Measurements from ENCODE around the gene ASB15.

ASB15 gene

GRCh38 chr7:123604739-123605138, 3.1 kb downstream of the ASB15 start:
- ATAC-seq (replicated peaks; ENCODE audit: extremely low read depth, poor library complexity, severe bottlenecking) = no peak
- Mint-ChIP-seq H3K27me3 (peaks cover 39% of the 10 kb centered on the region), H3K27ac (ENCODE audit: low read depth) (no peak overlapping the region), H3K36me3 (ENCODE audit: insufficient read depth) (no peaks in the 10 kb centered on the region), H3K9me3 (no peaks in the 10 kb centered on the region), H3K4me1 (no peaks in the 10 kb centered on the region), H3K4me3 (no peak overlapping the region)
- DNase-seq (ENCODE audit: low spot score in 2 of 2) = no peak

DNA sequence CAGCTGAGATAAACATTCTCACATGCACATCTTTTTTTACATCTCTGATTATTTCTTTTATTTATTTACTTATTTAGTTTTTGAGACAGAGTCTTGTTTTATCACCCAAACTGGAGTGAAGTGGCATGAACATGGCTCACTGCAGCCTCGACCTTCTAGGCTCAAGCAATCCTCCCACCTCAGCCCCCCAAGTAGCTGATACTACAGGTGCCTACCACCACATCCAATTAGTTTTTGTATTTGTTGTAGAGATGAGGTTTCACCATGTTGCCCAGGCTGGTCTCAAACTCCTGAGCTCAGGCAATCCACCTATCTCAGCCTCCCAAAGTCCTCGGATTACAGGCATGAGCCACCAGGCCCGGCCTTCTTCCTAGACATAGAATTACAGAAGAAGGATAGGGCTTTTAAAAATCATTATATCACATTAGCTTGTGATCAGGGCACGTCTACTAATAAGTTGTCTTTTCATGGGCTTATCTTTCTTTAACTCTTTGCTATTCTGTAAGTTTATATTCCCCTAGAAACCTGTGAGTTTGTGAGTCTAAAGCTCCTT, 5.9 kb downstream of the ASB15 start:
- Mint-ChIP-seq H3K27ac (ENCODE audit: low read depth) (no peak overlapping the region), H3K4me1 (no peaks in the 10 kb centered on the region), H3K27me3 (peaks cover 49% of the 10 kb centered on the region), H3K4me3 (no peak overlapping the region), H3K9me3 (no peaks in the 10 kb centered on the region), H3K36me3 (ENCODE audit: insufficient read depth) (no peaks in the 10 kb centered on the region)
- DNase-seq (ENCODE audit: low spot score in 2 of 2) (no peak), ATAC-seq (replicated peaks; ENCODE audit: extremely low read depth, poor library complexity, severe bottlenecking) (no peak)

GRCh38 chr7:123608991-123609882, 7.6 kb downstream of the ASB15 start:
- ATAC-seq (replicated peaks; ENCODE audit: extremely low read depth, poor library complexity, severe bottlenecking) (no peak), DNase-seq (ENCODE audit: low spot score in 2 of 2) (no peak)
- no peaks in the 10 kb centered on the region for H3K9me3 Mint-ChIP-seq
- H3K27ac Mint-ChIP-seq (ENCODE audit: low read depth) = no peak overlapping the region
- H3K36me3 Mint-ChIP-seq (ENCODE audit: insufficient read depth) = no peaks in the 10 kb centered on the region
- H3K4me1 Mint-ChIP-seq = no peaks in the 10 kb centered on the region
- H3K4me3 Mint-ChIP-seq = no peak overlapping the region
- peaks cover 52% of the 10 kb centered on the region for H3K27me3 Mint-ChIP-seq

GRCh38 chr7:123609883-123610239, 8.2 kb downstream of the ASB15 start:
- no peaks in the 10 kb centered on the region for H3K4me1 Mint-ChIP-seq
- DNase-seq (ENCODE audit: low spot score in 2 of 2) = no peak
- H3K9me3 Mint-ChIP-seq = no peaks in the 10 kb centered on the region
- peaks cover 45% of the 10 kb centered on the region for H3K27me3 Mint-ChIP-seq
- no peak overlapping the region for H3K27ac Mint-ChIP-seq (ENCODE audit: low read depth)
- H3K36me3 Mint-ChIP-seq (ENCODE audit: insufficient read depth) = no peaks in the 10 kb centered on the region
- no peak overlapping the region for H3K4me3 Mint-ChIP-seq
- ATAC-seq (replicated peaks; ENCODE audit: extremely low read depth, poor library complexity, severe bottlenecking) = no peak

DNA sequence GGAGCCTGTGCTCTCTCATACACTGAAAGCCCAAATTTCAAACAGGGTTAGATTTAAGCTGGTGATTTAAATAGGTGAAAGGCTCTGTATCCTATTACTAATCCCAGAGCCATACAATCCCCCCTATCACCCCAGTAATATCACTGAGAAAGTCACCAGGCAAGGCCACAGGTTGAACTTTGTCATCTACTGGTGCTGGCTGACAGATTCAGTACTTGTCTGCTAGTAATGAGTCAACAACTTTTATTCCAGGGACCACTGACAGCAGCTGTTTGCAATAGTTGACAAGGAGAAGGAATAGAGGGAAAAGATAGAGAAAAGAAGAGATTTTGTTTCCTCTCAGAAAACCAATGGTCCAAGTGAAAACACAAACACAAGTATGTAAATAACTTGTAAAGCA, 10.4 kb downstream of the ASB15 start:
- no peaks in the 10 kb centered on the region for H3K36me3 Mint-ChIP-seq (ENCODE audit: insufficient read depth)
- no peak overlapping the region for H3K4me3 Mint-ChIP-seq
- H3K27ac Mint-ChIP-seq (ENCODE audit: low read depth) = no peak overlapping the region
- H3K9me3 Mint-ChIP-seq = no peaks in the 10 kb centered on the region
- H3K4me1 Mint-ChIP-seq = no peaks in the 10 kb centered on the region
- ATAC-seq (replicated peaks; ENCODE audit: extremely low read depth, poor library complexity, severe bottlenecking) (no peak), DNase-seq (ENCODE audit: low spot score in 2 of 2) (no peak)
- H3K27me3 Mint-ChIP-seq = peaks cover 45% of the 10 kb centered on the region

DNA sequence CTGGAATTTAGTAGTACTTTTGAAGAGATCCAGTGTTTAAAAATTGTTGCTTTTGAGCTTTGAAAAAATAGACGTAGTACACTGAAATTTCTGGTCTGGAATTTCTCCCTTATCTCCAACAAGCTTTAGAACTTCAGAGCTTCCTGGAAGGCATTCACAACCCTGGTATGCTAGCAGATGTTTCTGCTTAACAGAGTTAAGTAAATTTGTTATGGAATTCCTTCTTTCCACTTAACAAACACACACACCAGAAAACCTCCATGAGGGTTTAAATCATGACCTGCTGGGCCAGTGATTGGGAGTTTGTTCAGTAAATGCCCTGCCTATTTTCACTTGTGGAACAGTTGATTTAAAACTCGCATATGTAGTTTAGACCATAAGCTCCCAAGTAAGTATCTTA, 13.7 kb downstream of the ASB15 start:
- Mint-ChIP-seq H3K27me3 (peaks cover 45% of the 10 kb centered on the region), H3K27ac (ENCODE audit: low read depth) (no peak overlapping the region), H3K36me3 (ENCODE audit: insufficient read depth) (no peaks in the 10 kb centered on the region), H3K4me1 (no peaks in the 10 kb centered on the region), H3K4me3 (no peak overlapping the region), H3K9me3 (no peaks in the 10 kb centered on the region)
- ATAC-seq (replicated peaks; ENCODE audit: extremely low read depth, poor library complexity, severe bottlenecking) (no peak), DNase-seq (ENCODE audit: low spot score in 2 of 2) (no peak)

GRCh38 chr7:123616223-123616622, 14.6 kb downstream of the ASB15 start:
- H3K27ac Mint-ChIP-seq (ENCODE audit: low read depth) = no peak overlapping the region
- no peaks in the 10 kb centered on the region for H3K9me3 Mint-ChIP-seq
- DNase-seq (ENCODE audit: low spot score in 2 of 2) (no peak), ATAC-seq (replicated peaks; ENCODE audit: extremely low read depth, poor library complexity, severe bottlenecking) (no peak)
- H3K27me3 Mint-ChIP-seq = peaks cover 44% of the 10 kb centered on the region
- H3K4me1 Mint-ChIP-seq = no peaks in the 10 kb centered on the region
- peaks cover 3% of the 10 kb centered on the region for H3K36me3 Mint-ChIP-seq (ENCODE audit: insufficient read depth)
- no peak overlapping the region for H3K4me3 Mint-ChIP-seq

- no peaks in the 10 kb centered on the region for H3K9me3 Mint-ChIP-seq
Observed at GRCh38 chr7:123621707-123622106, 20.1 kb downstream of the ASB15 start.

DNA sequence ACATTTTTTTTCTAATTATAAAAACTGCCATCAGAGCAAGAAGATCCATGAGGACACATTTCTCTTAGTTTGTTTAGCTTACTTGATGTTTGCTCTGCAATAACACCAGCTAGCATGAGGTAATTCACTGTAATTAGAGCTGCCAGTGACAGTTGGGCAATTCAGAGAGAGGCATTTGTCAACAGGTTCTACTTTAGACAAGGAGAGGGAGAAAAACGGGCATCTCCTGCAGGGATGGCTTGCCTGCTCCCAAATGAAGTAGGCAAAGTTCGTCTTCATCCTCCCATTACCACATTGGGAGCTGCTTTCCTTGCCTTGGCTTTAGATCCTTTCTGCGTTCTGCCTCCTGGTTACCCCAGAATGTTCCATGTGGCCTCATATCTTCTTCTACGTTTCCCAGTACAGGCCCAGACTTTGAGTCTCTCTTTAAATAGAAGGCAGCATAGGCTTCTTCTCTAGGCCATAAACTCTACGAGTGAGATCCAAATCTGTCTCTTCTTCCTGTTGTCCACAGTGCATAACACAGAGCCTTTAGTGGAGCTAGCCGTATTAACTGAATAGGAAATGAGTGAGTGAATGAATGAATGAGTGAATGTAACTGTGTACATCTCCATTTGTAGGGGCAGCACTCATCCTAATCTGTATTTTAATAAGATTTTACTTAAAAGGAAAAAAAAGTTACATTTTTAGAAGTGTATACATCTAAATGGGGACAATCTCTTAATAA, 21.2 kb downstream of the ASB15 start:
- H3K27ac Mint-ChIP-seq (ENCODE audit: low read depth) = no peak overlapping the region
- peaks cover 6% of the 10 kb centered on the region for H3K36me3 Mint-ChIP-seq (ENCODE audit: insufficient read depth)
- H3K4me3 Mint-ChIP-seq = no peak overlapping the region
- DNase-seq (ENCODE audit: low spot score in 2 of 2) (no peak), ATAC-seq (replicated peaks; ENCODE audit: extremely low read depth, poor library complexity, severe bottlenecking) (no peak)
- H3K9me3 Mint-ChIP-seq = no peaks in the 10 kb centered on the region
- peaks cover 6% of the 10 kb centered on the region for H3K4me1 Mint-ChIP-seq
- H3K27me3 Mint-ChIP-seq = peaks cover 11% of the 10 kb centered on the region

More at GRCh38 chr7:123621707-123622106, 20.1 kb downstream of the ASB15 start:
- ATAC-seq (replicated peaks; ENCODE audit: extremely low read depth, poor library complexity, severe bottlenecking) (no peak), DNase-seq (ENCODE audit: low spot score in 2 of 2) (no peak)
- Mint-ChIP-seq H3K4me1 (peaks cover 6% of the 10 kb centered on the region), H3K36me3 (ENCODE audit: insufficient read depth) (peaks cover 3% of the 10 kb centered on the region), H3K27me3 (peaks cover 16% of the 10 kb centered on the region), H3K4me3 (no peak overlapping the region), H3K27ac (ENCODE audit: low read depth) (no peak overlapping the region)

- no peaks in the 10 kb centered on the region for H3K9me3 Mint-ChIP-seq
- DNase-seq (ENCODE audit: low spot score in 2 of 2) (peak; percentile 37 to 38), ATAC-seq (replicated peaks; ENCODE audit: extremely low read depth, poor library complexity, severe bottlenecking) (no peak)
- H3K4me1 Mint-ChIP-seq = peaks cover 6% of the 10 kb centered on the region
- H3K36me3 Mint-ChIP-seq (ENCODE audit: insufficient read depth) = peaks cover 6% of the 10 kb centered on the region
- H3K27me3 Mint-ChIP-seq = no peaks in the 10 kb centered on the region
- no peak overlapping the region for H3K4me3 Mint-ChIP-seq
- no peak overlapping the region for H3K27ac Mint-ChIP-seq (ENCODE audit: low read depth)
Observed at GRCh38 chr7:123624527-123625183, 23.0 kb downstream of the ASB15 start.

DNA sequence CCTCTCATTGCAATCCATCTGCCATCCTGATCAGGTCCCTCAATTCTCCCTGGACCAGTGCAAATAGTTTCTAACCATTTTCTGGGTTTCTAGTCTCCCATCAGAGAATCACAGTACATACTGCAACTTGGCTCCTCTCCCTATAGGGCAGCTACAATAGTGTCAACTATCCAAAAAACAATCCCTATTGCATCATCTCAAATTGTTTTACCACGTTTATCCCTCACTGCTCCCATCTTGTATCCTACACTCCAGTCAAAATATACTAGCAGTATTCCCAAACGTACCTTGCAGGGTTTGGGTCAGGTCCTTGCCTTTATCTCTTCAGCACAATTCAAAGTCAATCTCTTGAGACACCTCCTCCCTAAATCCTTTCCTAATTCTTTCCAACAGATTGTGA, 23.6 kb downstream of the ASB15 start:
- H3K4me1 Mint-ChIP-seq = peaks cover 6% of the 10 kb centered on the region
- ATAC-seq (replicated peaks; ENCODE audit: extremely low read depth, poor library complexity, severe bottlenecking) (no peak), DNase-seq (ENCODE audit: low spot score in 2 of 2) (no peak)
- H3K9me3 Mint-ChIP-seq = no peaks in the 10 kb centered on the region
- H3K36me3 Mint-ChIP-seq (ENCODE audit: insufficient read depth) = peaks cover 6% of the 10 kb centered on the region
- no peaks in the 10 kb centered on the region for H3K27me3 Mint-ChIP-seq
- no peak overlapping the region for H3K27ac Mint-ChIP-seq (ENCODE audit: low read depth)
- no peak overlapping the region for H3K4me3 Mint-ChIP-seq

DNA sequence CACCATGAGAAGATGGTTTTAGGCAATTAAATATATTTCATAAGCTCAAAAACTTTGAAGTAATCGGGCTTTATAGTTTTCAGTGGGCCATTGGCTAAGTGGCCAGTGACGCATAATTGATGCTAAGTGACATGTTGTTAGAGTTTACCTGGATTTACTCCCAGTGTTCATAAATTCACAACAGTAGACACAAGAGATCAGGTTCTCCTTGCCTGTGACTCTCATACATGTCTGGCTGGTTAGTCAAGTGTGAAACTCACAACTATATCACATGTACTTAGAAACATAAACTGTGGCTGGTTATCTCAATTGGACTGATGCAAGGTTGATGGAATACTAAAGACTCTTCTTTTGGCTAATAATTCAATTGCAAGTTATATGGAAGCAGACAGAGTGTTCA, 26.2 kb downstream of the ASB15 start:
- H3K4me1 Mint-ChIP-seq = peaks cover 6% of the 10 kb centered on the region
- peaks cover 4% of the 10 kb centered on the region for H3K36me3 Mint-ChIP-seq (ENCODE audit: insufficient read depth)
- H3K9me3 Mint-ChIP-seq = no peaks in the 10 kb centered on the region
- ATAC-seq (replicated peaks; ENCODE audit: extremely low read depth, poor library complexity, severe bottlenecking) (no peak), DNase-seq (ENCODE audit: low spot score in 2 of 2) (no peak)
- peaks cover 16% of the 10 kb centered on the region for H3K27me3 Mint-ChIP-seq
- no peak overlapping the region for H3K27ac Mint-ChIP-seq (ENCODE audit: low read depth)
- no peak overlapping the region for H3K4me3 Mint-ChIP-seq
